GM23248 (cell line): ENCODE measurements around the gene RNF145. TPM values are rescaled to one million over a fixed set of nuclear protein-coding genes. Genes with fewer than 3 reads are reported as not detected.

Experiments used
- DNase-seq: peaks from one replicate; pipeline ENCODE4 v3.0.0-alpha.2; 2015
- H2AFZ ChIP-seq: fragments of 200-600 bp; sonication (generic); 2 replicates; pipeline ENCODE4 v1.6.1; 2016; ENCODE audit warnings: antibody characterized with exemption
- H3F3A ChIP-seq: fragments of 200-600 bp; sonication (generic); 2 replicates; pipeline ENCODE4 v1.6.1; 2016; ENCODE audit warnings: mild to moderate bottlenecking, antibody characterized with exemption, mixed run types; ENCODE audit not compliant: insufficient read depth
- H3K27ac ChIP-seq: fragments of 200-600 bp; sonication (generic); 2 replicates; pipeline ENCODE4 v1.5.1; 2016; ENCODE audit warnings: mild to moderate bottlenecking
- H3K27me3 ChIP-seq: fragments of 200-600 bp; sonication (generic); replicated peaks from 2 replicates; pipeline ENCODE4 v1.6.1; 2016; ENCODE audit warnings: mild to moderate bottlenecking; ENCODE audit not compliant: insufficient read depth
- H3K36me3 ChIP-seq: fragments of 200-600 bp; sonication (generic); 2 replicates; pipeline ENCODE4 v1.6.1; 2016; ENCODE audit warnings: low read depth, mild to moderate bottlenecking
- H3K4me1 ChIP-seq: fragments of 200-600 bp; sonication (generic); 2 replicates; pipeline ENCODE4 v1.6.1; 2016; ENCODE audit warnings: mild to moderate bottlenecking; ENCODE audit not compliant: insufficient read depth
- H3K4me2 ChIP-seq: fragments of 200-600 bp; sonication (generic); one replicate; pipeline ENCODE4 v1.6.1; 2016; ENCODE audit warnings: mild to moderate bottlenecking; ENCODE audit not compliant: unreplicated experiment
- H3K4me3 ChIP-seq: fragments of 200-600 bp; sonication (generic); 2 replicates; pipeline ENCODE4 v1.5.1; 2016; ENCODE audit warnings: mild to moderate bottlenecking
- H3K79me2 ChIP-seq: fragments of 200-600 bp; sonication (generic); 2 replicates; pipeline ENCODE4 v1.6.1; 2016; ENCODE audit warnings: mild to moderate bottlenecking; ENCODE audit not compliant: insufficient read depth
- H3K9ac ChIP-seq: fragments of 200-600 bp; sonication (generic); 2 replicates; pipeline ENCODE4 v1.6.1; 2016; ENCODE audit warnings: mild to moderate bottlenecking
- H3K9me2 ChIP-seq: fragments of 200-600 bp; sonication (generic); 2 replicates; pipeline ENCODE4 v1.6.1; 2016; ENCODE audit warnings: mixed run types, mild to moderate bottlenecking, moderate library complexity; ENCODE audit not compliant: insufficient read depth
- H3K9me3 ChIP-seq: fragments of 200-600 bp; sonication (generic); one replicate; pipeline ENCODE4 v1.6.1; 2017; ENCODE audit warnings: low read depth
- H4K20me1 ChIP-seq: fragments of 200-600 bp; sonication (generic); 2 replicates; pipeline ENCODE4 v1.6.0; 2016; ENCODE audit not compliant: insufficient read depth
- EZH2 ChIP-seq: fragments of 200-600 bp; sonication (generic); IDR thresholded peaks from 2 replicates; pipeline ENCODE4 v1.6.1; 2018; ENCODE audit warnings: antibody characterized with exemption, mild to moderate bottlenecking; ENCODE audit not compliant: insufficient read depth, poor library complexity, severe bottlenecking
- EZH2phosphoT487 ChIP-seq: fragments of 200-600 bp; sonication (generic); IDR thresholded peaks from 2 replicates; pipeline ENCODE4 v1.6.1; 2018; ENCODE audit warnings: antibody characterized with exemption, moderate library complexity, mild to moderate bottlenecking, low read depth; ENCODE audit not compliant: insufficient read depth
- WGBS, 2 experiments: methylation state at CpG; one replicate each; pipeline ENCODE4 v1.1.6; 2015 to 2017; ENCODE audit warnings: low lambda C conversion rate in 2 of 2, low coverage in 1 of 2; ENCODE audit errors: missing lambda C conversion rate in 2 of 2; 5-methylcytosine and 5-hydroxymethylcytosine counted together
- in situ Hi-C: fragments of 300-500 bp; cut with MboI; formaldehyde crosslinking; loops from 2 replicates; pipeline ENCODE4 v1.15.0; 2020
- polyA plus RNA-seq: library from polyadenylated mRNA; unstranded; fragments of >200 nt; fragmentation: Nextera tagmentation; extraction: Ambion mirVana; gene quantifications from 2 replicates; pipeline ENCODE4 v1.2.1, GENCODE V29; 2016
- total RNA-seq: library from RNA; depleted of rRNA; stranded (reverse); fragments of >200 nt; shearing (Covaris generic); gene quantifications from 2 replicates; pipeline ENCODE4 v1.2.3, GENCODE V29; 2014

Gene RNF145
- total and polyA plus RNA-seq, 2 experiments from 2014 or later: 9.2 to 38.7 TPM

DNA sequence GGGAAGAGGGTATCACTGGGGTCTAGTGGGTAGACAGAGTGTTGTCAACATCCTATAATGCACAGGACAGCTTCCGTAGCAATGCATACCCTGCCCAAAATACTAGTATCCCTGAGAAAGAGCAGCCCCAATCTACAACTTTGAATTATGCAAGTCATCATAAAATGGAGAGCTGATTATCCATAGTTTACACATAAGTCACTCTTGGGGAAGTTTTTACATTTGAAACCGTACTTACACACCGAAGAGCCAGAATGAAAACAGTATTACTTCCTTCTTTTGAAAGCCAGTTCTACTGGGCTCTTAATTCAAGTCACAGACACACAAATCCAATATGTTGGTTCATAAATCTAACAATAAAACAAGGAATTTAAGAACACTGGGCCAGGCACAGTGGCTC, 21.6 kb downstream of the RNF145 start:
- Histone ChIP-seq H3K27ac (no peak overlapping the region), H3F3A (peaks cover 47% of the 10 kb centered on the region), H3K4me1 (peaks cover 41% of the 10 kb centered on the region), H4K20me1 (no peaks in the 10 kb centered on the region), H2AFZ (no peak overlapping the region), H3K4me2 (no peak overlapping the region), H3K79me2 (peaks cover 85% of the 10 kb centered on the region), H3K9ac (no peak overlapping the region), H3K27me3 (no peaks in the 10 kb centered on the region), H3K36me3 (peaks cover 19% of the 10 kb centered on the region; the same call in 1 of the 2 replicates), H3K9me3 (no peaks in the 10 kb centered on the region), H3K9me2 (no peaks in the 10 kb centered on the region), H3K4me3 (no peak overlapping the region)
- no peak for DNase-seq
- 97 to 100% methylated on average over 3 of the region's 3 CpGs for WGBS, 2 experiments
- in situ Hi-C loops: no loop called here
- no peak for TF ChIP-seq EZH2
- TF ChIP-seq EZH2phosphoT487: no peak

DNA sequence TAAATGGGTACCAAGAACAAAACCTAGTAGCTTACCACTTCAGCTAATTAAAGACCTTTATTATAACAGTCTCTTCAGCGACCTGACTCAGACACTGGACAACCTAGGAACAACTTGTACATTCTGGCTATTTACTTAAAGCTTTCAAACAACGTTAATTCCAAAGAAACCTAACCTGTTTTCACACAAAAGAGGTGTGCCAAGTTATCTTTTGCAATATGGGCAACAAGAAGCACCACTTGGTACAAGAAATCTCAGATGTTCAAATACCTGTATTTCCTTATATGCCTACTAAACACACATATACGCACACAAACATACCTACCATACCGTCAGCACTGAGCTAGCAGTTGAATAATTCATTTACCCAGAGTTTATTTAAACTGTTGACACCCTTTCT, 23.0 kb downstream of the RNF145 start:
- no peak for TF ChIP-seq EZH2
- TF ChIP-seq EZH2phosphoT487: no peak
- Histone ChIP-seq H3K27ac (peak overlapping the region; percentile 96), H3K9me2 (no peaks in the 10 kb centered on the region), H3K27me3 (no peaks in the 10 kb centered on the region), H3K36me3 (peaks cover 20% of the 10 kb centered on the region; the same call in 1 of the 2 replicates), H3K9me3 (no peaks in the 10 kb centered on the region), H3K4me2 (no peak overlapping the region), H3K79me2 (peaks cover 85% of the 10 kb centered on the region), H3K9ac (no peak overlapping the region), H2AFZ (no peak overlapping the region), H3F3A (peaks cover 61% of the 10 kb centered on the region), H3K4me1 (peaks cover 55% of the 10 kb centered on the region), H4K20me1 (no peaks in the 10 kb centered on the region), H3K4me3 (no peak overlapping the region)
- 96 to 98% methylated on average over 4 of the region's 4 CpGs for WGBS, 2 experiments
- in situ Hi-C loops: no loop called here
- no peak for DNase-seq

DNA sequence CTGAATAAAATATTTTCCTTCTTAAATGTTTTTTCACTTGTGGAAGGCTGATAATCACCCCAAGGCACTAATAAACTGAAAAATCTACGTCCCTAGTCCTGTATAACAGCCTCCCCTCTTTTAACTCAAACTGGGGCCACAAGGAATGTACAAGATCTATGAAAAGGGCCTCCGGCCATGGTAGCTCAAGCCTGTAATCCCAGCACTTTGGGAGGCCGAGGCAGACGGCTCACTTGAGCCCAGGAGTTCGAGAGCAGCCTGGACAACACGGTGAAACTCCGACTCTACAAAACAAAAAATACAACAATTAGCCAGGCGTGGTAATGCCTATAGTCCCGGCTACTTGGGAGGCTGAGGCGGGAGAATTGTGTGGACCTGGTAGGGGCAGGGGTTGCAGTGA, 23.6 kb downstream of the RNF145 start:
- peaks cover 21% of the 10 kb centered on the region; the same call in 1 of the 2 replicates for H3K36me3 ChIP-seq
- H3K4me1 ChIP-seq: peaks cover 60% of the 10 kb centered on the region
- DNase-seq: no peak

DNA sequence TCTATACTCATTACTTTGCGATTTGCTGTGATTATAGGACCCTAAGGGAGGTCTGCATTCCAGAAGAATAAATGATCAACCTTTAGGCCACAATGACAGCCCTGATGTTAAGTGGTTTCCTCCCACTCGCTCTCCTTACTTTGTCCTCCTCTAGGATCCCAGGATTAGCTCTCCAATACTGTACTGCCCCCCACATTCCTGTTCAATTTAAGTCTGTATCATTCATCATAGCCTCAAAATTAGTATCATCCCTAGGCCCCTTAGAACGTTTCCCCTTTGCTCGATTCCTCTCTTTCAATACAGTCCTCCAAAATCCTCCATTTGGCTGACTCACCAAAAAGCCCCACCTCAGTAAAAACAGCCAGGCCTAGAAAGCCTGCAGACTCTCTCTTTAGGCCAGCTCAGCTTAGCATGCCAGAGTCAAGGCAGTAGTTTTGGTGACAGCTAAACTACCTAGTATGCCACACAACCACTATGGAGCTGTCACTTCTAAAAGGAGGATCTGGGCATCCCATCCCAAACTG, 24.4 kb downstream of the RNF145 start:
- Histone ChIP-seq H2AFZ (no peak overlapping the region), H3K9me3 (no peaks in the 10 kb centered on the region), H4K20me1 (no peaks in the 10 kb centered on the region), H3K4me2 (peak overlapping the region; percentile 67), H3K27ac (peak overlapping the region; percentile 96), H3F3A (peaks cover 73% of the 10 kb centered on the region), H3K27me3 (no peaks in the 10 kb centered on the region), H3K79me2 (peaks cover 85% of the 10 kb centered on the region), H3K9me2 (no peaks in the 10 kb centered on the region), H3K36me3 (peaks cover 23% of the 10 kb centered on the region), H3K4me1 (peaks cover 69% of the 10 kb centered on the region), H3K4me3 (peak overlapping the region; percentile 38), H3K9ac (peak overlapping the region; percentile 65)
- no peak for TF ChIP-seq EZH2phosphoT487
- TF ChIP-seq EZH2: no peak
- peak; percentile 87 for DNase-seq
- 0 to 3% methylated on average over 4 of the region's 4 CpGs for WGBS, 2 experiments
- in situ Hi-C loops: no loop called here

More for the DNA sequence above, 23.6 kb downstream of the RNF145 start:
- TF ChIP-seq EZH2 (no peak), EZH2phosphoT487 (no peak)
- Histone ChIP-seq H3K9ac (peak overlapping the region; percentile 65), H3K4me2 (peak overlapping the region; percentile 67), H3K79me2 (peaks cover 85% of the 10 kb centered on the region), H3F3A (peaks cover 64% of the 10 kb centered on the region), H3K4me3 (no peak overlapping the region), H3K27ac (peak overlapping the region; percentile 96), H3K9me3 (no peaks in the 10 kb centered on the region), H2AFZ (no peak overlapping the region), H4K20me1 (no peaks in the 10 kb centered on the region), H3K27me3 (no peaks in the 10 kb centered on the region), H3K9me2 (no peaks in the 10 kb centered on the region)
- in situ Hi-C loops: no loop called here
- 88 to 90% methylated on average over 10 of the region's 10 CpGs for WGBS, 2 experiments
